ENCODE results near the gene AKR7A2. TPM values are rescaled to one million over a fixed set of nuclear protein-coding genes. Genes with fewer than 3 reads are reported as not detected.

The AKR7A2 gene
- total RNA-seq, 2 donors from 2014 or later, result 24.1 to 45.1 TPM

DNA sequence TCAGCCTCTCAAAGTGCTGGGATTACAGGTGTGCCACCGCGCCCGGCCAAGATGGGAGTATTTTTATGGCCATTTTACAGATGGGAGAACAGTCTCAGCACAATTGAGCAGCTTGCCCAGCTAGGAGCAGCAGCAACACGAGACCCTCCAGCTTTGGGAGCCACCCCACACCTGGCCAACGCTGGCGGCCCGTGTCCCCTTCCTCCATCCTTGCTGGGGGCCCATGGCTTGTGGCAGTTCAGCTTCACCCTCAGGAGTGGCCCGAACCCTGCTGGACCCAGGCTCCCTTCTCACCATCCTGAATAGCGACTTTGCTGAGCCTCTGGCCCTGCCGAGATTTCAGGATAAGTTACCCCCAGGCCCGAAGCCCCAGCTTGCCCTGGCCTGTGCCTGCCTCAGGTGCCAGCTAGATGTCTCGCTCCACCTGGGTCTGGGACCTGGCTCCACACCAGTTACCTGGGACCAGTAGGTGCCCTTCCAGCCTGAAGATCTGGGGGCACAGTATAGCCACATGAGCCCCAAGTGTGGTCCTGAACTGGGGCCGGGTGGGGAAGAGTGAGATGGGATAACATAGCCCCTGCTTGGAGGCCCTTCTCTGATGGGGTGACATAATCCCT lies 19.4 kb upstream of the AKR7A2 start:
- Histone ChIP-seq H3K9me3 (no peaks in the 10 kb centered on the region), H3K4me3 (no peak overlapping the region), H3K27ac (no peak overlapping the region), H3K4me1 (no peaks in the 10 kb centered on the region), H3K36me3 (replicated peaks in 1 of 2; ENCODE audit: insufficient read depth in 1 of 2, low read depth in 2 of 2) (peaks cover 0 to 9% of the 10 kb centered on the region in 2 donors), H3K27me3 (no peaks in the 10 kb centered on the region)
- DNase-seq (no peak), ATAC-seq (no peak)
- intact Hi-C loops (cut with DNase I), result no loop called here
- TF ChIP-seq, protein P1, sequence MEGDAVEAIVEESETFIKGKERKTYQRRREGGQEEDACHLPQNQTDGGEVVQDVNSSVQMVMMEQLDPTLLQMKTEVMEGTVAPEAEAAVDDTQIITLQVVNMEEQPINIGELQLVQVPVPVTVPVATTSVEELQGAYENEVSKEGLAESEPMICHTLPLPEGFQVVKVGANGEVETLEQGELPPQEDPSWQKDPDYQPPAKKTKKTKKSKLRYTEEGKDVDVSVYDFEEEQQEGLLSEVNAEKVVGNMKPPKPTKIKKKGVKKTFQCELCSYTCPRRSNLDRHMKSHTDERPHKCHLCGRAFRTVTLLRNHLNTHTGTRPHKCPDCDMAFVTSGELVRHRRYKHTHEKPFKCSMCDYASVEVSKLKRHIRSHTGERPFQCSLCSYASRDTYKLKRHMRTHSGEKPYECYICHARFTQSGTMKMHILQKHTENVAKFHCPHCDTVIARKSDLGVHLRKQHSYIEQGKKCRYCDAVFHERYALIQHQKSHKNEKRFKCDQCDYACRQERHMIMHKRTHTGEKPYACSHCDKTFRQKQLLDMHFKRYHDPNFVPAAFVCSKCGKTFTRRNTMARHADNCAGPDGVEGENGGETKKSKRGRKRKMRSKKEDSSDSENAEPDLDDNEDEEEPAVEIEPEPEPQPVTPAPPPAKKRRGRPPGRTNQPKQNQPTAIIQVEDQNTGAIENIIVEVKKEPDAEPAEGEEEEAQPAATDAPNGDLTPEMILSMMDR (IDR thresholded peaks at IDR 0.05), result no peak
- no peak for TF ChIP-seq POLR2A (IDR thresholded peaks at IDR 0.05)
- WGBS, 2 donors, result 89 to 93% methylated on average over 9 to 13 of the region's 13 CpGs

DNA sequence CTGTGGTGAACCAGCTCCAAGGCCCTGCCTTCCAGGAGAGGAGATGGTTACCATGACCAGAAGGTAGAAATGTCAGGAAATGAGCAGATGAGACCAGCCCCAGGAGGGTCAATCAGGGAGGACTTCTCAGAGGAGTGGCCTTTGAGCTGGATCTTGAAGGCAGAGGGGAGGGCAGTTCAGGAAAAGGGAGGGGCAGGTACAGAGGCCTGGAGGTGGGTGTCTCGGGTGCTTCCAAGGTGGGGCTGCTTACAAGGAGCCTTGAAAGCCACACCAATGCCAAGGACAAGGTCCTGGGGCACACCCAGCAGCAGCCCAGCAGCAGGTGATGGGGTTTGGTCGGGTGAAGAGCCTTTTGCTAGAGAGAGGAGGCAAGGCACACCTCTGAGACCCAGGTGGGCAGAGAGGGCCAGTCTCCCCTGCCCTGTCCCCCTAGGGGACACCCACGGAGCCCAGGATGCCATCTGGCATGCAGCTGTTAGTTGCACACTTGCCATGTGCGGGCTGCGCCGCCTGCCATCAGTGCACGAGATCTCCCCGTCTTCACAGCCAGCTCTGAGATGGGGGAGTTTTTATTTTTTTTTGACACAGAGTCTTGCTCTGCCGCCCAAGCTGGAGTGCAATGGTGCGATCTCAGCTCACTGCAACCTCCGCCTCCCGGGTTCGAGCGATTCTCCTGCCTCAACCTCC lies 18.6 kb upstream of the AKR7A2 start:
- Histone ChIP-seq H3K36me3 (replicated peaks in 1 of 2; ENCODE audit: insufficient read depth in 1 of 2, low read depth in 2 of 2) (peaks cover 0 to 9% of the 10 kb centered on the region in 2 donors), H3K27ac (no peak overlapping the region), H3K4me1 (no peaks in the 10 kb centered on the region), H3K4me3 (no peak overlapping the region), H3K27me3 (no peaks in the 10 kb centered on the region), H3K9me3 (no peaks in the 10 kb centered on the region)
- intact Hi-C loops (cut with DNase I), result no loop called here
- ATAC-seq, result no peak
- no peak for DNase-seq
- TF ChIP-seq, protein P1 (IDR thresholded peaks at IDR 0.05), result no peak
- no peak for TF ChIP-seq POLR2A (IDR thresholded peaks at IDR 0.05)
- 96 to 97% methylated on average over 8 to 14 of the region's 14 CpGs for WGBS, 2 donors

DNA sequence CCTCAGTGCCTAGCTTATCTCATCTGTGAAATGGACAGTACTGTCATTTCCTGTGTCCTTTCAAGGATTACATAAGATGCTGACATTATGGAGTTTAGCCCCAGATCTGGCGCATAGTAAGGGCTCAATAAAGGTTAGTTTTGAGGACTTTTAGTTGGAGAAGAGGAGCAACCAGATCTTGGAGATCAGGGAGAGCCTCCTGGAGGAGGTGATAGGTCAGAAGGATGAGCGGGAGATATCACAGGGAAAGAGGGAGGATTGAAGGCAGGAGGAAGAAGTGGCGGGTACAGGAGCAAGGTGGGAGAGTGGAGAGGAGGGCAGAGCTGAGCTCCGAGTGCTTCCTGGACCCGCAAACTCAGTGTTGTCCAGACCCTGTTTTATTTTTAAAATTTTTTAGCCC lies 17.7 kb upstream of the AKR7A2 start:
- ATAC-seq, result no peak
- H3K27me3 ChIP-seq, result no peaks in the 10 kb centered on the region
- TF ChIP-seq, protein P1 (IDR thresholded peaks at IDR 0.05), result no peak
- TF ChIP-seq POLR2A (IDR thresholded peaks at IDR 0.05), result no peak
- DNase-seq, result no peak
- 89 to 94% methylated on average over 5 of the region's 5 CpGs for WGBS, 2 donors
- H3K4me1 ChIP-seq, result no peaks in the 10 kb centered on the region
- H3K36me3 ChIP-seq (replicated peaks in 1 of 2; ENCODE audit: insufficient read depth in 1 of 2, low read depth in 2 of 2), result peaks cover 0 to 14% of the 10 kb centered on the region in 2 donors
- no peak overlapping the region for H3K27ac ChIP-seq
- H3K4me3 ChIP-seq, result no peak overlapping the region
- no peaks in the 10 kb centered on the region for H3K9me3 ChIP-seq
- intact Hi-C loops (cut with DNase I), result no loop called here

DNA sequence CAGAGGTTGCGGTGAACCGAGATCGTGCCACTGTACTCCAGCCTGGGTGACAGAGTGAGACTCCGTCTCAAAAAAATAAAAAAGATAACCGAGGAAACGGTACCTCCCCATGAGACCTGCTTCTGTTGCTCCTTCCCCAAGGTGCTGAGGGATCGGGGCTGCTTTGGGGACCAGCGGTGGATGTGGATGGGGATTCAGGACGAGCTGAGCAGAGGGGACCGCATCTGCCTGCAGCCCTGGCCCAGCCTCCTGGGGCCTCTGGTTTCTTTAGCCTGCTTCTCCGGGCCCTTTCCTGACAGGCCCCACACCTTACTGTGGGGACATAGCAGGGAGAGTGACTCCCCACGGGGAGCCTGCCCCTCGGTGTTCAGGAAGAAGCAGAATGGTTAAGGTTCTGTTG lies 17.2 kb upstream of the AKR7A2 start:
- Histone ChIP-seq H3K36me3 (replicated peaks in 1 of 2; ENCODE audit: insufficient read depth in 1 of 2, low read depth in 2 of 2) (peaks cover 0 to 15% of the 10 kb centered on the region in 2 donors), H3K4me3 (no peak overlapping the region), H3K9me3 (no peaks in the 10 kb centered on the region), H3K4me1 (no peaks in the 10 kb centered on the region), H3K27ac (no peak overlapping the region), H3K27me3 (no peaks in the 10 kb centered on the region)
- ATAC-seq, result no peak
- no peak for DNase-seq
- 84 to 88% methylated on average over 10 to 13 of the region's 13 CpGs for whole genome bisulfite sequencing, 2 donors
- TF ChIP-seq POLR2A (IDR thresholded peaks at IDR 0.05), result no peak
- intact Hi-C loops (cut with DNase I), result no loop called here

DNA sequence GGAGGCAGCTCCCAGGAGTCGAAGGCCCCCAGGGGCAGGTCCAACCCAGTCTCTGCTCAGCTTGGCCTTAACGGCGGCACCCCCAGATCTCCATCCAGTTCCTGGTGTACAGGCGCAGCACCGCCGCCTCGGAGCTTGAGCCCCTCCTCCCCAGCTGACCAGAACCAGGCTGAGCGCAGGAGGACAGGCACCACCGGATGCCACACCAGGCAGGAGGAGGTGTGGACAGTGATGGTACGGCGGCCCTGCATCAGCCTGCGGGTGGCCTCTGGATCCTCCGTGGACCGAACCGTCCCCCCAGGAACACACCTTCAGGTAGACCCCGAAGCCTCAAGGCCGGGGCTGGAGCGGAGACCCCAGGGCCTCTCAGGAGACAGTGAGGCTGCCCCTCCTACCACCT lies 16.5 kb upstream of the AKR7A2 start:
- no peak for DNase-seq
- TF ChIP-seq, protein P1 (IDR thresholded peaks at IDR 0.05), result no peak
- no peak for TF ChIP-seq POLR2A (IDR thresholded peaks at IDR 0.05)
- Histone ChIP-seq H3K9me3 (no peaks in the 10 kb centered on the region), H3K36me3 (replicated peaks in 1 of 2; ENCODE audit: insufficient read depth in 1 of 2, low read depth in 2 of 2) (peaks cover 0 to 15% of the 10 kb centered on the region in 2 donors), H3K27ac (no peak overlapping the region), H3K4me3 (no peak overlapping the region), H3K27me3 (no peaks in the 10 kb centered on the region), H3K4me1 (no peaks in the 10 kb centered on the region)
- WGBS, 2 donors, result 88 to 97% methylated on average over 4 to 14 of the region's 18 CpGs
- ATAC-seq, result no peak
- intact Hi-C loops (cut with DNase I), result no loop called here
